HG03520 (cell line): ENCODE results near the gene CFAP77.

Experiments used
- ATAC-seq: cut with Tn5 transposase; IDR thresholded peaks from one replicate; pipeline ENCODE4 v1.9.1; 2021; ENCODE audit warnings: mild to moderate bottlenecking, moderate library complexity; ENCODE audit not compliant: unreplicated experiment

CFAP77 gene

DNA sequence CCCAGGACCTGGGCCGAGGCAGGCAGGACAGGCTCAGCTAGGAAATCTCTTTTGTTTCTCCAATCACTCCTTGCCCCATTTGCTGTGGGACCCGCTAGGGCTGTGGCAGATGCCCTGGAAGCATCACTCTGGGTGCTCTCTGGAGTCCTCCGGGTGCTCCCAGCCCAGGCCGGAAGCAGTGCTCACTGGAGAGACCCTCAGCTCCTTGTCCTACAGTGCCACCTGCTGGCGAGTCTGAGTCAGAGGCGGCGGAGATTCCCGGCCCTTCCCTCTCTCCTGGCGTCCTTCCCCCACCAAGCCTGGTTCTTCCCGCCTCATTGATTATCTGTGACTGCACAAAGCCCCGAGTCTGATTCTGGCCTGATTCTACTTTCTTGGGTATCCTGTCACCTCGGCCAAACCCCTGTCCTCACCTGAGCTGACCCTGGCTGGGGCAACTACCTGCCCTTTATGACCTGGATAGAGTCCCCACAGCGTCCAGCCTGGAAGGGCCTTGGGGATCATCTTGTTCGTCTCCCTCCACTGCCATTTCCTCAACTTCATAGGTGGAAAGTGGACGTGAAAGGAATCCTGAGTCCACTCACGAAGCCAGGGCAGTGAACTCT is 165.1 kb downstream of the CFAP77 start:
- ATAC-seq: no peak

DNA sequence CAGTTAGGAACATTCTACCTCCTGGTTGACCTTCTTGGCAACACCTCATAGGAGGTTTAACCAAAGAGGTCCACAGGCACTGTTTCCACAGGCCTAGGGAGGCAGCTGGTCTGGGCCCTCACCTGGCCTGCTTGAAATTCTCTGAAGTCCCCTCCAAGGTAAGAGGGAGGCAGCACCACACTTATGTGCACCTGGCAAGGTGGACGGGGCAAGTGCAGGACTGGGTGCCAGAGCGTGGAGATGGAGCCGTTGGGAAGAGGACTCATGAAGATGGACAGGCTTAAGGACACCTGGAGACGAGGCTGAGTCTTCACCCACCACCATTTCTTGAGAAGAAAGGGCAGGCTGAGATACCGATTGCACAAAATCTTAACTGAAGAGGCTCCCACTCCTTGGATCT is 165.8 kb downstream of the CFAP77 start:
- no peak for ATAC-seq

DNA sequence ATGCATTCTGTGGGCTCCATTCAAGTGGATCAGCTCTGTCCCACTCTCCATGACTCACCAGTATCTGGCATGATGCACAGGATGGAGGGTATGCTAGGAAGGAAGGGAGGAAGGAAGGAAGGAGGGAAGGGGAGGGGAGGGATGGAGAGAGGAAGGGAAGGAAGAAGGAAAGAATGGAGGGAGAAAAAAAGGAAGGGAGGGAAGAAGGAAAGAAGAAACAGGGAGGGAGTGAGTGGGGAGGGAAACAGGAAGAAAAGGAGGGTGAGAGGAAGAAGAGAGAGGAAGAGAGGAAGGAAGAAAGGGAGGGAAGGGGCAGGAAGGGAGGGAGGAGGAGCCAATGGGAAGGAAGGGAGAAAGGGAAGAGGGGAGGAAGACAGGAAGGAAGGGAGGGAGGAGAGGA is 167.1 kb downstream of the CFAP77 start:
- ATAC-seq: no peak

DNA sequence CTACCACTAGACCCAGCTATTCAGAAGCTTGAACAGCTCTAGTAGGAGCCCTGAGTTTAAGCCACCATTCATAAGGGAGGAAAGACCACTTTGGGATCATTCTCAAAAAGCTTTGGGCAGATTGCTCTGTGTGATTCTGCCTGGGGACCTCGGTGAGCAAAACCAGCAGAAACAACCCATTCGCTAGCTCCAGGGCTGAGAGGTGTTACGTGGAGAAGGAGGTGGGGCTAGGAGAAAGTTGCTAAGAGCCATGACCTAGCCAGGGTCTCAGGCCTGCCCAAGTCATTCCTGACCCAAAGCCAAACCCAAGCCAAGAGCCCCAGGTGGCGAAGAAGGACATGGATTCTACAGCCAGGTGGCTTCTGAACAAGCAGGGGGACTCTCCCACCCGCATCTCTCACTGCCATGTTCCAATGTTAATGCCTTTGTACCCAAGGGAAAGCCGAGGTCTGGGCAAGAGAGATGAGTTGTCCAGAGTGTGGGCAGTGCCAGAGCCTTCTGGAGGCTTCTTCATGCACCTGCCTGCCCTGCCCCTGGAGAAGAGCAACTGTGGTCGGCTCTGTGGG is 168.4 kb downstream of the CFAP77 start:
- no peak for ATAC-seq

DNA sequence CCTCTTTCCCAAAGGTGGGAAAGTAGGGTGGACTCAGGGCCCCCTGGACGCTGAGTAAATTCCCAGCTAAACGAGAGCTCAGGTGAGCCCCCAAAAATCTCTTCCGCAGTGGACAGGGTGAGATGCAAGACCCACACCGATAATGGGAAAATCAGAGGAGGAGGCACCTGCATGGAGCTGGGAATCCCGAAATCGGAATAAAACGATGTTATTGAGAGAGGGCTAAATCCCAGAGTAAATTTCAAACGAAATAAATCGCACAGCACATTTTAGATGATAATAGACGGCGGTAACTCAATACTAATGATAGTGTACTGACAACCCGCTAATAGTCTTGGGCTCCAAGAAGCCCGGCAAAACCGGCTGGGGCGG is 169.4 kb downstream of the CFAP77 start:
- no peak for ATAC-seq

DNA sequence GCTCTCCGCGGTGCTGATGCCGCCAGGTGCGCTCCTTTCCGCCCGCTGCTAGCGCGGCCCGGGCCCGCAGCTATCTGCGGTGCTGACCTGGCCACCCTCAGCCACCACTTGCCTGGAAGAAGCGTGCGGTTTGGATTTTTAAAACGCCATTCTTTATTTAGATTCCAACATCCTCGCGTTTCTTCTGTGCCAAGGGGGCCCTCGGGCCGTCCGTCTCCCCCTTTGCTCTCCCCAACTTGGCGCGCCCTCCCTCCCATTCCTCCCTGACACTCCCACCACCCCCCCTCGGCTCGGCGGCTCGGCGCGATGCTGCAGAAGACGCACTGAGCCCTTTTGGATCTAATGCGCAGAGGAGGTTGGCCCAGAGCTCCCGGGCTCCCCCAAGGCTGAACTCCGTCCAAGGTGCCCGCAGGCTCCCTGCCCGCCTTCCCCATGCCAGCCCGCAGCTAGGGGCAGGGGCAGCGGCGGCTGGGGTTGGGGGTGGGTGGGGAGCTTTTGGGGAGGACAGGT is 172.3 kb downstream of the CFAP77 start, which contains the start of gene BARHL1:
Gene BARHL1 (plus strand): TSS at position 331 of the 510 bp plus-strand sequence. CDS start 192 bp downstream, outside the sequence.
- ATAC-seq: no peak

DNA sequence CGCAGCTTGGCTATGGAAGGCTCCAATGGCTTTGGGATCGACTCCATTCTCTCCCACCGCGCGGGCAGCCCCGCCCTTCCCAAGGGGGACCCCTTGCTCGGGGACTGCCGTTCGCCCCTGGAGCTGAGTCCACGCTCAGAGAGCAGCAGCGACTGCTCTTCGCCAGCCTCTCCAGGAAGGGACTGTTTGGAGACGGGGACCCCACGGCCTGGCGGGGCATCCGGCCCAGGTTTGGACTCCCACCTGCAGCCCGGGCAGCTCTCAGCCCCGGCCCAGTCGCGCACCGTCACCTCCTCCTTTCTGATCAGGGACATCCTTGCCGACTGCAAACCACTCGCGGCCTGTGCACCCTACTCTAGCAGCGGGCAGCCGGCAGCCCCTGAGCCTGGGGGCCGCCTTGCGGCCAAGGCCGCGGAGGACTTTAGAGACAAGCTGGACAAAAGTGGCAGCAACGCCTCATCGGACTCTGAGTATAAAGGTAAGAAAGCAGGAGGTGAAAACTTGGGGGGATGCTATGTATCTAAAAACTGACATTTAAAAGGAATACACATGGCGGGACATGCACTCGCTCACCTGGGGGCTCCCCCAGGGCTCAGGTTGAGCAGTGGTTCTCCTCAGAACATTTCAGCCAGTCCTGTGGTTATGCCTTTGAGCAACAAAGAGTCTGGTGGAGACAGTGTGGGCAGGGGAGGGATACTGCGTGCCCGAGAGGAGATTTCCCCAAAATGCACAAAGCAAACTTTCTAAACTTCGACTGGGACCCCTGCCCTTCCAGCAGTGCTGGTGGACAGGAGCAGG is 173.0 kb downstream of the CFAP77 start:
- ATAC-seq: no peak

DNA sequence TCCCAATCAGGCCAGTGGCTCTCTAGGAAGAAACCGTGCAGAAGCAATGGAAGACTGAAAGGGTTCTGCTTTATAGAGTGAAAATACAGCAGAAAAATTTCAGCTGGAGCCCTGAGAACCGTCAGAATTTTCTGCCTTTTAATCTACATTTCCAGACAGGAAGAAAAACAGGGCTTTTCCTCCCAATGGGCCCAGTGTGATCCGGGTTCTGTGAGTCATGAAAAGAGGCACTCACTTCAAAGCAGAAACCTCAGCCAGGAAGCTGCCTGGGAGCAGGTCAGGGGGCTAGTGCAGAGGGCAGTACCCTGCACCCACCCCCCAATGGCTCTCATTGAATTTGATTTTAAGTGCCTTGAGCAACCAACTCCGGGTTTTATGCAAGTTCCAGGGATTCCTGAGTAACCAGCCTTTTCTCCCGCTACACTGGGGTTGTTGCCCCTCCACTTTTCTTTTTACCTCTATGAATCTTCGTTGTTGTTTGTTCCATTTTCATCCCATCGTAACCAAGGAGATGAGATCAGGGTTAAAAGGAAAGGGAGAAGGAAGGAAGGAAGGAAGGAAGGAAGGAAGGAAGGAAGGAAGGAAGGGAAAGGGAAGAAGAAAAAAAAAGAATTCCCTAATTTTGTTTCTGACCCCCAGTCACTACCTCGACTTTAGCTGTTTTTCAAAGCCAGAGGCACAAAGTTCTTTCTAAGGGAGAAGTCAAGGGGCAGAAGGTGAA is 173.7 kb downstream of the CFAP77 start:
- no peak for ATAC-seq

DNA sequence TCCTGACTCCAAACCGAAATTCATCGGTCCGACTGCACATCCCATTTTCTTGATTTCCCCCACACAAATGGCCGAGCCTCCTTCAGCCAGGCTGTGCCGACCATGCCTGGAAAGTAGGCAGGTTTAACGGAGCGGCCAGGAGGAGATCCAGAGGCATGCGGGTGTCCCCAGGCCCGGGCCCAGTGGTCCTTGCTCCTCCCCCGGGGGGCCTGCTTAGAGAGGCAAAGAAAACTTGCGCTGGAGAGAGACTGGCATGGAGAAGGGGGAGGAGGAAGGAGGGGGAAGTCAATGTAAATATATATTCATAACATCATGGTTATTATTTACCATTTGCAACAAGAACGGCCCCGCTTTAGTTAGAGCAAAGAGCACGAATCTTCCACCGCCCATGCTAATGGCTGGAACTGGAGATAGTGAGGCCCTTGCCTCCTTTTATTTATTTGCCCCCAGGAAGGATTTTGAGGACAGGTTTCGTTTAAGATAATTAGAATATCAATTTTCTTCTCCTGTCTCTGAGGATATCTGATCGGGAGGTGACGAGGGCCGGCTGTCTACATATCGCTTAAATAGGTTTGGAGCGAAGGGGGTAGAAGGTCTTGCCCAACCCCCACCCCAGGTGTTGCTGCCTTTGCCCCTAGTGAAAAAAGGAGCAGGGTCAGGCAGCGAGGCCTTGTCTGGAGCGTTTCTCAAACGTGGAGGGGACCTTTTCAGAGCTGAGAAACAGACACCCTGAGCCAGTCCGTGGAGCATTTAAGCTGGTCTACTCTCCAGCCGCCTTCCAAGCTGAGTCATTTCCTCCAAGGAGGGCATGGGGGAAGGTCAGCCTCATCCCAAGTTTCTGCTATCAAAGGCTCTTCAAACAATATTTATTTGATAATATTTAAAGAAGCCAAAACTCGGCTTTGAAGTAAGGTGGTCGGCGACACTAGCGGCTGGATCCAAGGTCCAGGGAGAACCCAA is 174.9 kb downstream of the CFAP77 start:
- no peak for ATAC-seq

DNA sequence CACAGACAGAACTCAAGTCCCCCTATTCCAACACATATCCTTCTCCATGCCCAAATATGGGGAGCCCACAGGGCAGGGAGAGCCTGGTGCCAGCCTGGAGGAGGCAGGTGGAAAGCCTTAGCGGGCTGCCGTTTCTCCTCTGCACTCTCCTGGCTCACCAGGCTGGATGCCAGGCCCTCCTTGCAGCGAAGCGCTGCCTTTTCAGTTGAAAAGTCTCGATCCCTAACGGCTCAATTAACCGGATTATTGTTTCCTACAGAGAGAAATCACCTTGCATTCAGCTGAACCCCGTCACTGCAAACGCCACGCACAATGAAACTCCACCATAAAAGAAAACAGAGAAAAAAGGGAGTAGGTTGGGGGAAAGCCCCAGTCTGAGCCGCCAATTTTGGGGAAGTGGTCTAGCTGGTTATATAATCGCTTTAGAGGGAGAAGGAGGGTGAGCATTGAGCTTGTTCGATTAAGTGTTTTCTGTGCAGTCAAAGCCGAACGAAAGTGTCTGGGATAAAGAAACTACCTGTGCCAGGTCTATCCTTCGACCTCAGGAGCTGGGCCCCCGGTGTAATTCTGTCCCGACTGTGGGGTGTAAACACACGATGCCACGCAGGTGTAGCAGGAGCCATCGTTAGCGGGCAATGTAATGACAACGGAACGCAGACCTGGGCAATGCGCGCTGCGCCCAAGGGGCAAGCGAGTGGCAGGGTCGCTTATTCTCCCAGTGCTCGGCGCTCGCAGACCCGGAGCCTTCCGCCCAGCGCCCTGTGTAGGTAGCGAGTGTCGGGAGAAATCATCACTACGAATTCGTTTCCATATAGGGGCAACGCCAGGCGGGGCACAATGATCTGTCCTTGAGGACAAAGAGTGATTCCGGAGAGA is 176.2 kb downstream of the CFAP77 start:
- ATAC-seq: no peak

DNA sequence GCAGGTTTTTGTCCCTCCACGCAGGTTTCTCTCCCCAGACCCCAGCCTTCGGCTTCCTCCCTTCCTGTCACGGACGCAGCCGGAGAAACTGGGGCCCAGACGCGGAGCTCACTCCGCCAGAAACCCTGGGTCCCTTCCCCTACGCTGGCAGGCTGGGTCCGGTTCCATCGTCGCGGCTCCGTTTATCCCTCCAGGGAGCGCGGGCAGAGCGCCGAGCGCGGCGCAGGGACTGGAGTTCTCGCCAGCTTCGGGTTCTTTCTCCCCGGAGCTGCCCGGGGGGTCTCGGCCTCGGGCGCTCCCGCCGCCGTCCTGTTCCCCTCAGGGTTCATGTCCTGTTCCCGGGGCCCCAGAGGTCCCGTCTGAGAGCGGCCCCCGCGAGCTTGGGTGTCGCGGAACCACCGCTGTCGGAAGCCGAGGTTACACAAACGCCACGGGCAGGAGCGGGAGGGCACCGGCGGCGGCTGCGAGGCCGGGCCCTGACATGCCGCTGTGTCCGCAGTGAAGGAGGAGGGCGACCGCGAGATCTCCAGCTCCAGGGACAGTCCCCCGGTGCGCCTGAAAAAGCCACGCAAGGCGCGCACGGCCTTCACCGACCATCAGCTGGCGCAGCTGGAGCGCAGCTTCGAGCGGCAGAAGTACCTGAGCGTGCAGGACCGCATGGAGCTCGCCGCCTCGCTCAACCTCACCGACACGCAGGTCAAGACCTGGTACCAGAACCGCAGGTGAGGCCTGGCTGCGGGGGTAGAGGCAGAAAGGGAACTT is 177.0 kb downstream of the CFAP77 start:
- ATAC-seq: no peak

DNA sequence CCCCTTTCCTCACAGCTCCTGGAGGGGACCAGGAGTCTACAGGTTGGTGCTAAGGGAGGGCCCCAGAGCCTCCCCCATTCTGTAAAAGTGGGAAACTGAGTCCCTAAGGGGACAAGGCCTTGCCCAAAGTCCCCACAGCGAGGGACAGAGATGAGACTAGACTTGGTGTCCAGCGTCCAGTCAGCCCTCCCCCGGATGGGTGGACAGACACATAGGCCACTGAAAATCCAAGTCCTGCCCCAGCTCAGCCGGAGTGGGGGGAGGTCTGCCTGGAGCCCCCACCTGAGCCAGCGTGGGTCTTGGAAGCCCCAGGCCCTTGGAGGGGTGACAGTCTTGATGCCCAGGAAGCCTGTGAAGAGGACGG is 177.6 kb downstream of the CFAP77 start:
- ATAC-seq: no peak

DNA sequence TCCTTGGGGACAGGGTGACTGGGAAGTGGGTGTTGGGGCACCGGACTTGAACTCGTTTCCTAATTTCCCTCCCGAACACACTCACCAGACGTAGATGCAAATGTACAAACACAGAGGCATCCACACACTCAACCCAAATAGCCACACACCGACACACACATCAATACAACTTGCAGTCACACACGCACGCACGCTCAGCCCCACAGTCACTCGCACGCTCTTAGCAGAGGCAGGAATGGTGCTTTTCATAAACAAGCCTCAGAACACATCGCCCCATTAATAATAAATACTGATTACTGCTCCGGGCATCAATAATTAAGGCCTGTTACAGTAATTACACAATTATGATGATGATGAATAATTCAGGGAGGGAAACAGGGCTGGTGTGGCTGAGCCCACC is 178.1 kb downstream of the CFAP77 start:
- no peak for ATAC-seq

DNA sequence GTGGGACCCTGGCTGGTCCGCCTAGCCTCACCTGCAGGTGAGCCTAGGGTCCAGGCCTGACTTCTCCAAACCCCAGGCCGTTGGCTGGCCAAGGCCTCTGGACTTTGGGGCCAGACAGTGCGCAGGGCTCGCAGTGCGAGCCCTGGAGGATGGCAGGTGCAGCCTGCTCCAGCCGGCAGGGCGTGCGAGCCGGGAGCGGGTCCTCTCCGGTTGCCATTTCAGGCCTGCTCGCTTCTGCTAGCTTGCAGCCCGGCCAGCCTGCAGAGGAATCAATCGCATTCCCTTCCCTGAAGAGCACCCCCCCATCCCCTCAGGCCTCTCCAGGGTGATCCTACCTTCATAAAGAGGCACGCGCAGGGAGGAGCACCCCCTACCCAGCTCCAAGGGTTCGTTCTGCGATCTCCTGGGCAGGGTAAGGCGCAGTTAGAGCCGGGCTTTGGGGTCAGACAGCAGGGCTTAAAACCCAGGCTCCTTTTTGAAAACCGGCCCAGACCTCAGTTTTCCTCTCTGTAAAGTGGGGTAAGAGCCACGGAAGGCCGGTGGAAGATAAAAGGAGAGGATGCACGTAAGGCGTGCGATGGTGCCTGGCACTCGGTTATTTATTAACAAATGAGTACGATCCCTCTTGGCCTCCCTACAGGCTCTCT is 178.6 kb downstream of the CFAP77 start:
- no peak for ATAC-seq

DNA sequence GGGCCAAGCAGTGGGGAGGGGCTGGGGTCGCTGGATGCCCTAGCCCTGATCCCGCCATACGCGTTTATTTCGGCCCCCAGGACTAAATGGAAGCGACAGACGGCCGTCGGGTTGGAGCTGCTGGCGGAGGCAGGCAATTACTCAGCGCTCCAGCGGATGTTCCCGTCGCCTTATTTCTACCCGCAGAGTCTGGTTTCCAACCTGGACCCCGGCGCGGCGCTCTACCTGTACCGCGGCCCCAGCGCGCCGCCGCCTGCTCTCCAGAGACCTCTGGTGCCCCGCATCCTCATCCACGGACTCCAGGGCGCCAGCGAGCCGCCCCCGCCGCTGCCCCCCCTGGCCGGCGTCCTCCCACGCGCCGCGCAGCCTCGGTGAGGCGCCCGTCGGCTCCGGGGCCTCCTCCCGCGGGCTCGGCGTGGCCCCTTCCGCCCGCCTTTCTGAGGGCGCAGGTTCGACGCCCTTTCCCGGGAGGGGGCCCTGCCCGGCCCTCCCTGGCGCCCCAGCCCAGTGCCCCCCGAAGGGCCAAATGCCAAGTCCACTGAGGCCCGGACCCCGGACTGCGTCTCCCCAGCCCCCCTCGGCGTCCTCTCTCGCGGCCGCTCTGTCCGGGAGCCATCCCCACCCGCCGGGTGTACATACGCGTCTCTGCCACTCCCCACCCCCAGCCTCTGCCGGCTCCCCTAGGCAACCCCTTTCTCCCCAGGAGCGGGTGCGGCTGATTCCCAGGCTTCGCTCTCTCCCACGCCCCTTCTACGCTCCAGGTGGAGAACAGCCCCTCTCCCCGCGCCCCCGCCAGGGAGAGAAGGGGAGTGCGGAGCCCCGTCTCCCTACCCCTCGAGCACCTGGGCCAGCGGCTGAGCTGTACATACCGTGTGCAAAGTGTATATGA is 179.4 kb downstream of the CFAP77 start:
- no peak for ATAC-seq

DNA sequence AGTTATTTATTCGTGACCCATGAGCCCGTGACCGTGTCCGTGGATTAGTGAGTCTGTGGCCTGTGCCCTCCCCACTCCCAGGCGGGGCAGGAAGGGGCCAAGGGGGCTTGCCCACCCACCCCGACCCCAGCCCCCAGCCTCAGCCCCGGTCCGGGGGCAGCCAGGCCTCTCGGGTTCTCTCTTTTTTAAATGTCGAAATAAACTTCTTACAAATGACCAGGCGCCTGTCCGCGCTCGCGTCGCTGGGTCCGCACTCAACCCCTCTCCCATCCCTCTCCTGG is 180.0 kb downstream of the CFAP77 start:
- no peak for ATAC-seq
